K562 (cell line): ENCODE measurements around the gene SLC29A2. TPM values are rescaled to one million over a fixed set of nuclear protein-coding genes. Genes with fewer than 3 reads are reported as not detected.

Experiments used
- ATAC-seq: fragments of 200-7000 bp; cut with Tn5 transposase; 3 replicates; pipeline ENCODE4 v1.9.1; 2020; ENCODE audit warnings: moderate library complexity
- BruUV-seq: library from RNA; stranded (reverse); fragments of 400-500 nt; replicated peaks from 2 replicates; lab custom pipeline; 2021; lab: Mats Ljungman, UMichigan
- CTCF ChIA-PET: fragments of 300-600 bp; formaldehyde crosslinking; extraction: SDS; loops from one replicate; lab custom pipeline; 2021; ENCODE audit warnings: low intra/inter-chr PET ratio; lab: Yijun Ruan, JAX
- POLR2A ChIA-PET: fragments of 300-600, 350-650 bp; sonication (Branson Sonifier 250); formaldehyde crosslinking; extraction: SDS; loops from one replicate; lab custom pipeline; 2021; ENCODE audit warnings: antibody characterized with exemption, inconsistent platforms; lab: Yijun Ruan, JAX
- DNase-seq, 4 experiments: peaks; one replicate each; pipeline versions ENCODE4 v3.0.0 to v3.0.0-alpha.2; 2011 to 2018; ENCODE audit warnings: low spot score in 3 of 4, mixed read lengths in 3 of 4; ENCODE audit errors: extremely low read depth in 1 of 4
- FAIRE-seq: peaks from 2 replicates; lab custom pipeline; 2011; peaks lifted over from hg19 to GRCh38; lab: Jason Lieb, UNC
- H2AFZ ChIP-seq: 2 replicates; pipeline ENCODE4 v1.6.0; 2011; ENCODE audit warnings: low read depth, low read length, control low read depth, inconsistent platforms
- H3K27ac ChIP-seq: fragments of 200-600 bp; 3 replicates; pipeline ENCODE4 v1.8.0; 2011; ENCODE audit warnings: low read depth, mild to moderate bottlenecking, control low read depth, inconsistent platforms, low read length, moderate library complexity, mixed read lengths; ENCODE audit errors: extremely low read depth
- H3K27me3 ChIP-seq, 2 experiments: fragments of 300-600 bp in 1 of 2; 2 replicates in 1 of 2; 3 replicates in 1 of 2; pipeline versions ENCODE4 v1.6.0 to v1.8.0; 2011; ENCODE audit warnings: inconsistent platforms in 2 of 2, low read length in 2 of 2, mild to moderate bottlenecking in 1 of 2, mixed read lengths in 1 of 2, moderate library complexity in 1 of 2; ENCODE audit not compliant: control insufficient read depth in 2 of 2, insufficient read depth in 2 of 2
- H3K36me3 ChIP-seq: fragments of 300-600 bp; 3 replicates; pipeline ENCODE4 v1.8.0; 2011; ENCODE audit warnings: mild to moderate bottlenecking, low read length, inconsistent platforms; ENCODE audit not compliant: control insufficient read depth, insufficient read depth
- H3K4me1 ChIP-seq, 2 experiments: fragments of 200-600 bp in 1 of 2; replicated peaks in 1 of 2; 2 replicates in 1 of 2; 3 replicates in 1 of 2; pipeline versions ENCODE4 v1.5.1 to v1.8.0; 2011; ENCODE audit warnings: inconsistent platforms in 2 of 2, low read length in 2 of 2, mild to moderate bottlenecking in 1 of 2, mixed read lengths in 1 of 2, moderate library complexity in 1 of 2; ENCODE audit not compliant: control insufficient read depth in 2 of 2, insufficient read depth in 2 of 2
- H3K4me2 ChIP-seq: 2 replicates; pipeline ENCODE4 v1.6.1; 2011; ENCODE audit warnings: low read length, control low read depth, inconsistent platforms, mixed read lengths; ENCODE audit not compliant: insufficient read depth
- H3K4me3 ChIP-seq: fragments of 200-600 bp; sonication (generic), shearing (Covaris generic); 2 replicates; pipeline ENCODE4 v1.5.1; 2016; ENCODE audit warnings: control low read depth, inconsistent platforms
- H3K79me2 ChIP-seq: fragments of 200-600 bp; 3 replicates; pipeline ENCODE4 v1.8.0; 2011; ENCODE audit warnings: low read length, inconsistent platforms; ENCODE audit not compliant: control insufficient read depth, insufficient read depth
- H3K9ac ChIP-seq, 2 experiments: 2 replicates each; pipeline versions ENCODE4 v1.6.0 to v1.6.1; 2011; ENCODE audit warnings: low read depth in 2 of 2, low read length in 2 of 2, control low read depth in 1 of 2, inconsistent platforms in 1 of 2, mild to moderate bottlenecking in 1 of 2, mixed read lengths in 1 of 2; ENCODE audit not compliant: insufficient read depth in 1 of 2
- H3K9me1 ChIP-seq: one replicate; pipeline ENCODE4 v1.6.0; 2011; ENCODE audit warnings: inconsistent platforms, mild to moderate bottlenecking, low read length, moderate library complexity; ENCODE audit not compliant: control insufficient read depth, insufficient read depth
- H3K9me3 ChIP-seq: replicated peaks from 2 replicates; pipeline ENCODE4 v1.5.1; 2011; ENCODE audit warnings: low read depth, low read length, inconsistent platforms; ENCODE audit not compliant: control insufficient read depth, insufficient read depth
- H4K20me1 ChIP-seq: replicated peaks from 2 replicates; pipeline ENCODE4 v1.6.1; 2011; ENCODE audit warnings: low read length, inconsistent platforms, mixed read lengths; ENCODE audit not compliant: control insufficient read depth, insufficient read depth
- HMG20B ChIP-seq: fragments of 250-450 bp; sonication (Bioruptor Pico); IDR thresholded peaks from 2 replicates; pipeline ENCODE4 v1.5.0; 2021; ENCODE audit warnings: mild to moderate bottlenecking
- RBM22 ChIP-seq: fragments of 200-400 bp; formaldehyde crosslinking; IDR thresholded peaks from 2 replicates; pipeline ENCODE4 v1.6.1; 2018; ENCODE audit warnings: low read length, low read depth; ENCODE audit not compliant: poor library complexity, severe bottlenecking
- WGBS: fragments of 100-300 bp; shearing (Covaris generic); methylation state at CpG from one replicate; pipeline ENCODE4 v1.1.6; 2016; ENCODE audit warnings: low coverage, mixed read lengths; ENCODE audit not compliant: insufficient coverage; ENCODE audit errors: missing lambda C conversion rate; 5-methylcytosine and 5-hydroxymethylcytosine counted together
- in situ Hi-C: fragments of 300-500 bp; cut with MboI; formaldehyde crosslinking; loops from 4 replicates; pipeline ENCODE4 v1.15.0; 2018; ENCODE audit warnings: inconsistent platforms, mixed read lengths
- intact Hi-C: fragments of 100-400 bp; cut with micrococcal nuclease; formaldehyde crosslinking; loops from 2 replicates; pipeline ENCODE4 v1.14.2; 2022
- polyA plus RNA-seq, 8 experiments: library from polyadenylated mRNA; depleted of rRNA in 4 of 8; stranded (reverse) in 5 of 8; unstranded in 3 of 8; fragments of >200 nt; fragmentation: Nextera tagmentation in 2 of 8; fragmentation: Illumina TruSeq in 1 of 8; extraction: Ambion mirVana in 2 of 8; extraction: Trizol in 1 of 8; gene quantifications; 2 replicates each; pipeline versions ENCODE4 v1.2.1 to v1.2.3, GENCODE V29; 2011 to 2014; ENCODE audit warnings: inconsistent platforms in 1 of 8, missing spikeins in 1 of 8
- total RNA-seq, 7 experiments: library from RNA; depleted of rRNA in 6 of 7; stranded (reverse); fragments of >200 nt in 6 of 7; fragmentation: Illumina TruSeq in 2 of 7; extraction: Trizol in 2 of 7; gene quantifications; 2 replicates each; pipeline versions ENCODE4 v1.2.1 to v1.2.3, GENCODE V29; 2011 to 2021; ENCODE audit warnings: low replicate concordance in 1 of 7
- TF ChIP-seq, protein P1 (sequence below): fragments of 450-650 bp; IDR thresholded peaks from 2 replicates; pipeline ENCODE4 v1.6.1; 2017; ENCODE audit warnings: antibody characterized with exemption

Gene SLC29A2
- total and polyA plus RNA-seq, 9 of the 15 experiments (the other 6 are each of a cell fraction or from before 2014, with no cell fraction given), result 2.4 to 48.6 (median 14.2) TPM

DNA sequence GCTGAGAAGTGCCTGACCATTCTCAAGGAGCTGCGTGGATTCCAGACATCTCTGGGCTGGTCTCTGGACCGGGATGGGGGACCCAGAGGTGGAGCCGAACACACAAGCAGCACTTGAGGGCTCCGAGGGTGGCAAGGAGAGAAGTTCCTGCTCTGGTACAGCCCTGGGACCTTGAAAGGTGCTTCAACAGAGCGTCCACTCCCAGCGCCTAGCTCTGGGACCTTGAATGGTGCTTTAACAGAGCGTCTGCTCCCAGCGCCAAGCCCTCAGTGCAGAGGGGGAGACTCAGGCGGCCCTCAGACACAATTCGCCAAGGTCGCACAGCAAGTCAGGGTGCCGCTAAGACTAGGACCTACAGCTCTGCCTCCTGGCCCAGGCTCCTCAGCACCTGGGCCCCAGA lies 38.6 kb upstream of the SLC29A2 start:
- POLR2A ChIA-PET, result no interaction called here
- H3K36me3 ChIP-seq, result no peaks in the 10 kb centered on the region
- intact Hi-C loops (no loop called here), in situ Hi-C loops (no loop called here)
- 0% methylated on average over 8 of the region's 12 CpGs for WGBS
- peaks cover 16% of the 10 kb centered on the region for H4K20me1 ChIP-seq
- H3K4me2 ChIP-seq, result no peak overlapping the region
- no TSS peak for BruUV-seq
- no peak overlapping the region for H3K4me3 ChIP-seq
- ATAC-seq, result no peak
- no peaks in the 10 kb centered on the region for H3K79me2 ChIP-seq
- no peak for FAIRE-seq
- CTCF ChIA-PET, result interaction anchor here (0.6 to 4.6 kb wide), 4 partner anchors 19 to 671 kb away, joined by 3 to 139 read pairs (median 52); partner anchors contain the start of gene RBM4B
- no peaks in the 10 kb centered on the region for H3K9me1 ChIP-seq
- TF ChIP-seq, protein P1, sequence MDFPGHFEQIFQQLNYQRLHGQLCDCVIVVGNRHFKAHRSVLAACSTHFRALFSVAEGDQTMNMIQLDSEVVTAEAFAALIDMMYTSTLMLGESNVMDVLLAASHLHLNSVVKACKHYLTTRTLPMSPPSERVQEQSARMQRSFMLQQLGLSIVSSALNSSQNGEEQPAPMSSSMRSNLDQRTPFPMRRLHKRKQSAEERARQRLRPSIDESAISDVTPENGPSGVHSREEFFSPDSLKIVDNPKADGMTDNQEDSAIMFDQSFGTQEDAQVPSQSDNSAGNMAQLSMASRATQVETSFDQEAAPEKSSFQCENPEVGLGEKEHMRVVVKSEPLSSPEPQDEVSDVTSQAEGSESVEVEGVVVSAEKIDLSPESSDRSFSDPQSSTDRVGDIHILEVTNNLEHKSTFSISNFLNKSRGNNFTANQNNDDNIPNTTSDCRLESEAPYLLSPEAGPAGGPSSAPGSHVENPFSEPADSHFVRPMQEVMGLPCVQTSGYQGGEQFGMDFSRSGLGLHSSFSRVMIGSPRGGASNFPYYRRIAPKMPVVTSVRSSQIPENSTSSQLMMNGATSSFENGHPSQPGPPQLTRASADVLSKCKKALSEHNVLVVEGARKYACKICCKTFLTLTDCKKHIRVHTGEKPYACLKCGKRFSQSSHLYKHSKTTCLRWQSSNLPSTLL, result no peak
- no peak for TF ChIP-seq RBM22
- no peak for TF ChIP-seq HMG20B
- H3K4me1 ChIP-seq, result peaks cover 7 to 9% of the 10 kb centered on the region in 2 experiments; a peak in 2 of 5 replicates
- no peak for DNase-seq
- no peak overlapping the region for H3K27ac ChIP-seq
- peaks cover 45 to 69% of the 10 kb centered on the region in 2 experiments for H3K27me3 ChIP-seq
- H2AFZ ChIP-seq, result no peak overlapping the region
- no peaks in the 10 kb centered on the region for H3K9me3 ChIP-seq
- peak overlapping the region in 1 of 2 experiments; percentile 29; a peak in 2 of 4 replicates for H3K9ac ChIP-seq
